Cardiac fibroblast (primary cell): ENCODE data around the gene CHST7.

Source experiments
- DNase-seq, 2 donors: peaks; one replicate each; pipeline versions ENCODE4 v3.0.0 to v3.0.0-alpha.2; 2010; ENCODE audit warnings: low read depth in 2 of 2
- H3K4me3 ChIP-seq, 2 donors: replicated peaks in 1 of 2; 1 replicate in 1 of 2; 2 replicates in 1 of 2; pipeline ENCODE4 v1.5.1; 2011; ENCODE audit warnings: low read depth in 2 of 2, low read length in 2 of 2, mild to moderate bottlenecking in 2 of 2, moderate library complexity in 1 of 2
- TF ChIP-seq, protein P1 (sequence below): IDR thresholded peaks from one replicate; pipeline ENCODE4 v1.5.1; 2011; ENCODE audit warnings: low read depth, mild to moderate bottlenecking, low read length, inconsistent platforms

The CHST7 gene

DNA sequence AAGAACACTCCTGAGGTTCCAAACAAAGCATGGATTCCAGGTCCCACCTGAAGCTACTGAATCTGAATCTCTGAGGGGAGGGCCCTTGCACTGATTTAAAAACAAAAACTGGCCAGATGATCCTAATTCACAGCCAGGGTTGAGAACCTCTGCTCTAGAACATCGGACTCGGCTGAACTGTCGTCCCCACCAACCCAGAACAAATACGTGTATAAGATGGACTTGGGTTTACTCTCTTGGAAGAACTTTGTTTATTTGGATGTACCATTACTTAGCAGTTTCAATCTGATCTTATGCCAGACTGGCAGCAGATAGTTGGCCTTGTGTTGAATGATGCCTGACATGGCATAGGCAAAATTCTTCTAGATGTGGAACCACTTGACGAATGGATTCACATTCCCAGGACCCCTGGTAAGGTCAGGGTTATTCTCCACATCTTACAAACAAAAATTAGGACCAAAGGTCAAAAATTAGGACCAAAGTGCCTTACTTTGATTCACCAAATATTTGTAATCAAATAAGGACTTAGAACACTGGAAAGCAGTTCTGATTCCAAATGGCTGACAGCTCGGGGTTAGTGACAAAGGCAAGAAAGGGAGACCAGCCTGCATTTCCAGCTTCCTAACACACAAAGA is 29.0 kb downstream of the CHST7 start:
- no peak for DNase-seq

DNA sequence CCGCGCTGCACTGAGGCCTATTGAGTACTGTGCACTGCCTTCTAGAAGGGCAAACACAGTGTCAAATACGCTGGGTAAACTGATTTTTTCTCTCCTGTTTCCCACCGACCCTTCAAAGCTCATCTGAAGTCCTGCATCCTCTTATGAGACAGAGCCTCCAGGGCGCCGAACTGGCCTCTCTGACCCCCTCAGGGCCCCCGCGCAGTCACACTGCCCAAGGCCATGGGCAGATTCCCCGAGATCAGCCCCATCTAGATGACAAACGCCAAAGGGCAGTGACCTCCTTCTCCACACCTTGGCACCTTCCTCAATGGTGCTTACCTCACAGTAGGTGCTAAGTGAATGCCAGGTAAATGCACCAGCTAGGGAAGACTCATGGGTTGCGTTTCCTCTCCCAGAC is 34.4 kb downstream of the CHST7 start:
- H3K4me3 ChIP-seq, result no peak overlapping the region
- DNase-seq, result no peak
- TF ChIP-seq, protein P1, sequence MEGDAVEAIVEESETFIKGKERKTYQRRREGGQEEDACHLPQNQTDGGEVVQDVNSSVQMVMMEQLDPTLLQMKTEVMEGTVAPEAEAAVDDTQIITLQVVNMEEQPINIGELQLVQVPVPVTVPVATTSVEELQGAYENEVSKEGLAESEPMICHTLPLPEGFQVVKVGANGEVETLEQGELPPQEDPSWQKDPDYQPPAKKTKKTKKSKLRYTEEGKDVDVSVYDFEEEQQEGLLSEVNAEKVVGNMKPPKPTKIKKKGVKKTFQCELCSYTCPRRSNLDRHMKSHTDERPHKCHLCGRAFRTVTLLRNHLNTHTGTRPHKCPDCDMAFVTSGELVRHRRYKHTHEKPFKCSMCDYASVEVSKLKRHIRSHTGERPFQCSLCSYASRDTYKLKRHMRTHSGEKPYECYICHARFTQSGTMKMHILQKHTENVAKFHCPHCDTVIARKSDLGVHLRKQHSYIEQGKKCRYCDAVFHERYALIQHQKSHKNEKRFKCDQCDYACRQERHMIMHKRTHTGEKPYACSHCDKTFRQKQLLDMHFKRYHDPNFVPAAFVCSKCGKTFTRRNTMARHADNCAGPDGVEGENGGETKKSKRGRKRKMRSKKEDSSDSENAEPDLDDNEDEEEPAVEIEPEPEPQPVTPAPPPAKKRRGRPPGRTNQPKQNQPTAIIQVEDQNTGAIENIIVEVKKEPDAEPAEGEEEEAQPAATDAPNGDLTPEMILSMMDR, result no peak

More for the DNA sequence above, 29.0 kb downstream of the CHST7 start:
- H3K4me3 ChIP-seq, result no peak overlapping the region
- TF ChIP-seq, protein P1, result no peak

DNA sequence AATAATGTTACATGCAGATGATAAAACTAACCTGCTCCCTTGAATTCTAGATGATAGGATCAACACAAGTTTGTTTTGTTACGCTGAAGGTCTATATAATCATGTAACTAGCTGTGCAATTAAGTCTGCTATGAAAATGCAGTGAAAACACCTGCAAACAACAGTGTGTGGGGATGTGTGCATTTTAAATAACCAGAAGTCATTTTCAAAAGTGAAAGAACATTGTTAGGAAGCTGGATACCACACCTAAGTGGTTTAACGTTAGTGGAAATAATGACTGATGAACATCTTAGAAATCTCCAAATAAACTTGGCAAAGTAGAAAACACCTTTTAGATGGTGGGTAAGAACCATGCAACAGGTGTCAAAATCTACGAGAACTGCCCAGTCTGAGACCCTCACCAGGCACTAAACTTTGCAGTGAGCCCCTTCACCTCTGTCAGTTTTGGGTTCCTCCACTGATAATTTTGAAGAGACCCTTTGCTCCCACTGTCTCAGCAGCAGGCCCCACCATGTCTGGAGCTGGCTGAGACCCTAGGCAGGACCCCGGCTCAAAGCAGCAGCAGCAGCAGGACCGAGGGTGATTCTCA is 36.6 kb downstream of the CHST7 start:
- no peak overlapping the region for H3K4me3 ChIP-seq
- no peak for DNase-seq
- TF ChIP-seq, protein P1, result no peak

DNA sequence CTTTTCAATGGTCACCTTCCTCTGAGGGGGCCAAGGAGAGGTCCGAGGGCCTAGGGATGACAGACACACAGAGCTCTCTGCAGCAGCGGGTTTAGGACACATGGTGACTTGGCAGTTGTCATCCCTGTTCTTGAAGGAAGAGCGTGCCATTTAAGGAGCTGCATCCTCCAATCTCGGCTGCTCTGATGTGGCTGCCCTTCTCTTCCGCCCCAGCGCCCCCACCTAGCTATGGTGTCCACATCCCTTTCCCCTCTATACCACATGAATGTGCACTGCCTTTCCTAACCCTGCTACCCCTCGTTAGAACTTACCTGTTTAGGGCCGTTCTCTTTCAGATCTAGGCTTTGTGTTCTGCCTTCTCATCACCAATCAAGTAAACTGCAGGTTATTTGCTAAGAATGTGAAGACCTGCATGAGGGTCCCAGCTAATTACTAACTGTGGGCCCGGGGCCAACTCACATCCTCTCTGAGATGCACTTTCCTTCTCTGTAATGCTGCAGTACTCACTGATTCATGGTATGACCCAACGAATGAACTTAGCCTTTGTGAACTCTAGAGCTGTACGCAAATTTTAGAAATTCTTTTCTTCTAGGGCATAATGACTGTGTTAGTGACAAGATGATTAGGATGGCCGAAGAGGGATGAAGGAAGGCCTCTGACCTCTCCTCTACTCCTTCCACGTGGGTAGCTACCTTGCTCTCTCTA is 38.2 kb downstream of the CHST7 start:
- TF ChIP-seq, protein P1, result no peak
- no peak overlapping the region for H3K4me3 ChIP-seq
- DNase-seq, result no peak

DNA sequence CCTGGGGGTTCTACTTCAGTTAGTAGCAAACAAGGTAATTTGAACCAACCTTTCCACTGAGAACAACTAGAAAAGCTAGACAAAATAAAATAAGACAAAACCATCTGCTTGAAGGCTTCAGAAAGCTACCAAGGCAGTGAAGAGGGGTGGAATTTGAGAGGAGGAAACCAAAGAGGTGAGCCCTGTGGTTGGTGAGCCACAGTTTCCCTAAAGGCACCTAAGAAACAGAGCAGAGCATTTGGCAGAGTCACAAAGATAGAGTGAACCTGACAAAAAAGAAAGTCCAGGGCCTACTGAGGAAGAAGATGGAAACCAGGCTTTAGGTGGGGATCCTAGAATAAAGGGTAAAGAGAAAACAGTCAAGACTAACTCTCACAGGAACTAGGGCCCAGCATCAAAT is 44.3 kb downstream of the CHST7 start:
- TF ChIP-seq, protein P1, result no peak
- H3K4me3 ChIP-seq, result no peak overlapping the region
- DNase-seq, result no peak

DNA sequence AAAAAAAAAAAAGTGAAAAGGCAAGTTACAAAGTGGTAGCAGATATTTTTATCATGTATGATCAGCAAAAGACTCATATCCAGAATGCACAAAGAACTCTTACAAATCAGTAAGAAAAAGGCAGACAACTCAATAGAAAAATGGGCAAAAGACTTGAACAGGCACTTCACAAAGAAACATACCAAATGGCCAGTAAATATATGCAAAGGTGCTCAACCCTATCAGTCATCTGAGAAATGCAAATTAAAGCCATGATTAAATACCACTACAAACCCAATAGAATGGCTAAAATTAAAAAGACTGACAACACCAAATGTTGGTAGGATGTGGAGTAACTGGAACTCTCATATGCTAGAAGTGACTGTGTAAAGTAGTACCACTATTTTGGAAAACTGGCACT is 45.4 kb downstream of the CHST7 start:
- TF ChIP-seq, protein P1, result no peak
- H3K4me3 ChIP-seq, result no peak overlapping the region
- DNase-seq, result no peak
